ENCODE data around the gene ZNF692.

The ZNF692 gene

DNA sequence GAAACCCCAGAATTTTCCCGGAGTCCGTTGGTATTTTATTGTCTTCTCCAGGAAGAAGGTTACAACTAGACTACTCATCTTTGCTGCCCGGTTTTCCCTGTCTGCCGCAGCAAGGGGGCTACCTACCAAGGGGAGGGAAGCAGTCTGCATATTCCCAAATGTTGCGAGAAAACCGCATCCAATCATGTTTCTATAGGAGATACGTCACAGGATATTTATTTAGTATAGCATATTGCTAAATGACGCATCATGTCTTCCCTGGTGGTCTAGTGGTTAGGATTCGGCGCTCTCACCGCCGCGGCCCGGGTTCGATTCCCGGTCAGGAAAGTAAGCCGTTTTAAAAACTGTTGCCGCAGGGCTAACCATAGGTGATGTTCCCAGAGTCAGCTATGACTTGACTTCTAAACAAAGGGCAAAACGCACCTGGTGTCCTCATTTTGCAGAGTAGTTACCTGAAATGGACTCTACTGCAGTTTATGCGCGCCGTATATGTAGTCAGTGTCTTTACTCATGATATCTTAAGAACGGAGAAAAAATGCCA, 15.2 kb upstream of the ZNF692 start:
- DNase-seq = peak; percentile 78

DNA sequence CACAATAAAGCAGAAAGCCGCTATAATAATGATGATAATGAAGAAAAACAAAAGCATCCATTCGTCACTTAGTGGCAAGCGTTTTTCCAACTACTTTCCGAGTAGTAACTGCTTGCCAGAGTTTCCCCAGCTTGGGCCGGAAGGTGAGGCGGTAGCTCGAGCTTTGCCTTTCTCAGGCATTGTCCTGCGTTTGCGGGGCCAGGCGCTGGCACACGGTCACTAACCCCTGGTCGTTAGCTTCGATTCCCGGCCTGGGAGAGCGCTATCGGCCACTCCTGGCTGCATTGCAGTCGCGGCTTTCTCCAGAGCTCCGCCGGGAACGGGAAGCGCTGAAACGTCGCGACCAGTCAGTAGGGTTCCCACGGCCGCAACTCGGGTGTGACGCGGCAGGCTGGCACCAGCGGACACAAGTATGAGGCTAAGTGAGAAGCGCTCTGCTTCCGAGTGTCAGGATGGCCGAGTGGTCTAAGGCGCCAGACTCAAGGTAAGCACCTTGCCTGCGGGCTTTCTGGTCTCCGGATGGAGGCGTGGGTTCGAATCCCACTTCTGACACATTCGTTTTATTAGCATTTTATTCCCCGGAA, 14.6 kb upstream of the ZNF692 start:
- peak; percentile 90 for DNase-seq

DNA sequence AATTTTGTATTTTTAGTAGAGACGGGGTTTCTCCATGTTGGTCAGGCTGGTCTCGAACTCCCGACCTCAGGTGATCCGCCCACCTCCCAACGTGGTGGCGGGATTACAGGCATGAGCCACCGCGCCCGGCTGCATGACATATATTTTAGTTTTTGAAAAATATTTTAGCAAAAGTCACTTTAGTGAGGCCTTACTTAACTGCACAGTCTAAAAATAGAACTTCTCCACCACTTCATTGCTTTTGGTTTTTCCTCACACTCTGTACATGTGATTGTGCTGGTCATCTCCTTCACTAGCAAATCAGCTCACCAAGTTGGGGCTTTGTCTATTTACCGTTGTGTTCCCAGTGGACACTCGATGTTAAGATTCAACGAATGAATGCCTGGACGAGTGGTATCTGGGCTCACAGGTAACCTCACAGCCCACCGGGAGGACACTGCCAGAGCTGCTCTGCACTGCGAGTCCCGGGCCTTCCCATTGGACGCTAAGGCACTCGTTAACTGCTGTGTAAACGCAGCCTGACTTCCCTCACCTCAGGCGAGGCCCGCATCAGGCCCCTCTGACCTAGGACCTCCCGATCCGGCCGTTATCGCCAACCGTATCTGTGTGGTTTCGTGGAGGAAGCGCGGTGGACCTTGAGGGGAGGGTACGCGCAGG, 14.0 kb upstream of the ZNF692 start:
- no peak for DNase-seq

DNA sequence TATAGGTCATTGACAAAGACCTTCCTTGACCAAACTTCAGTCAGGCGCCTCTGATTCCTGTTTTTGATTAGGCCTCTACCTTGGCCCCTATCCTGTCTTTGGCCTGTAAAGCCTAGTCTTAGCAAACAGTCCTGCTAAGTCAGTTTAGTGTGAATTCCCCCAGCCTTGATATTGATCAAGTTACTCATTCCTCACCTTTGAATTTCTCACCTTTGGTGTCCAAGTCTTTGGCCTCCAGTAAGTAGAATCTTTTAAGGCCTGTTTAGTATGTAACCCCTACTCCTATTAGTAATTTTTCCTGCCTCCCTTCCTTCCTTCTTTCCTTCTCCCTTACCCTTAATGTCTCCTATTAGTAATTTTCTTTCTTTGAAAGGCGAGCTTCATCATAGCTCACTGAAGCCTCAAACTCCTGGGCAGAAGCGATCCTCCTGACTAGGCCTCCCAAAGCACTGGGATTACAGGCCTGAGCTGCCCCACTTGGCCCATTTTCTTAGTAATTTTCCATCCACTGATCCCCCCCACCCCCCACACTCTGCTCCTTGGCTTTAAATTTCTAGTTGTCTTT, 13.0 kb upstream of the ZNF692 start:
- no peak for DNase-seq

DNA sequence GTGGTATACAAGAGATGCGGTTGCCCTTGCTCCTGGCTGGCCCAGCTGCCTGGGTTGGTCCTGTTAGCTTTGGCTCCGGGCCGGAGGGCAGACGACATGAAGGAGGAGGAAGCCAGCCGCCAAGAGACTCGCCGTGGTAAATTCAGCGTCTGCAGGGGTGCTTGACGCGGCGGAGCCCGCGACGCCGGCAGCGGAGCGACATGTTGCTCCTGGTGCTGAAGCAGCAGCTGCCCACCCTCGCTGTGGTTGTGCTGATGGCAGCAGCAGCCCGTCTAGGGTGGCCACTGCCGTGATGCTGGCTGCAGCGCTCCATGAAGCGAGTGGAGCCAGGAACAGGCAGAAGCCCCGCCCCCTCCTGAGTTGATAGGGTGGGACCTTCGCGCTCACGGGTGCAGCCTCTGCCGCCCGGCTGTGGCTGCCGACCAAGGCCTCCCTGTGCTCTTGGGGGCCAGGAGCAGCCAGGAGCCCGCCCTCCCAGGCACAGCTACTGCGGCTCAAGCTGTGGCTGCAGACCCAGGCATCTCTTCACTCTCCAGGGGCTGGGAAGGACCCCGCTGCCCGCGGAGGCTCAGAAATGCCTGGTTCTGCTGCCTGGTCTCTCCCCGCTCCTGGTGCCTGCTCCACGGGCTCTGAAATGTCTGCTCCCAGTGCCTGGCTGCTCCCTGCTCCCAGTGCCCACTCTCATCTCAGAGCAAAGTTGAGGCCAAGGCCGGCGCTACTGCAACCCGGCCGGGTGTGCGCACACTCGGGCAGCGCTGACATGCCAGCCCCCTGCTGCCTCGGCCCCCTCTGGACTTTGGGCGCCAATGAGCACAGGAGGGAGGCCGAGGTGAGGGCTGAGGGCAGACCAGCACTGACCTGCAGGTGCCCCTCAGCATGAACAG, 4.4 kb upstream of the ZNF692 start:
- peak; percentile 81 for DNase-seq

DNA sequence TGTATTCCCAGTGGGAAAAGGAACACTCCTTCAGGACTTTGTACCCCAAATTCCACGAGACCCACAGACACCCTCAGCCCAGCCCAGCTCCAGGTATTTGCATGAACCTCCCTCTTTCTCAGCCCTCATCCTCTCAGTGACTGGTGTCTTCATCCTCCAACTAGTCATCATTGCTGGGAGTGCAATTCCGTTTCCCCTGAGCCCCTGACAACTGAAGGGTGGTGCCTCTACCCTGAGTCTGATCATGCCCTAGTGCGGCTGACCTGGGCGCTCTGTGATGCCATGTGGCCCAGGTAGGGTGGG, 3.8 kb upstream of the ZNF692 start:
- DNase-seq = no peak

DNA sequence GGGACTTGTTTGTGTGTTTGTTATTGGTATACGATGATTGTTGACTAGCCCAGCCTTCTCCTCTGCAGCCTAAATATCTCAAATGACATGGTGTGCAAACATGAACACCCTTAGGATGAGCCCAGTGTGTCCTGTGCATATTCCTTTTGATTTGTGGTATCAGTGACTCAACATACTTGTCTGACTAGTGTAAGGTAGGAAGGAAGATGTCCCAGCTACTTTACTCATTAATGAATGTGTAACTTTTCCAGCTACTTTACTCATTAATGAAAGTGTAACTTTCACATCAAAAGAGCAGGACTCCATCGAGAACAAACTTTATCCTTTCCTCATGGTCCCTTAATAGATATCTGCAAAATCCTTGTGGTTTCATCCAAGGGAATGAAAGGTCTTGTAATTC, 2.7 kb upstream of the ZNF692 start:
- no peak for DNase-seq

DNA sequence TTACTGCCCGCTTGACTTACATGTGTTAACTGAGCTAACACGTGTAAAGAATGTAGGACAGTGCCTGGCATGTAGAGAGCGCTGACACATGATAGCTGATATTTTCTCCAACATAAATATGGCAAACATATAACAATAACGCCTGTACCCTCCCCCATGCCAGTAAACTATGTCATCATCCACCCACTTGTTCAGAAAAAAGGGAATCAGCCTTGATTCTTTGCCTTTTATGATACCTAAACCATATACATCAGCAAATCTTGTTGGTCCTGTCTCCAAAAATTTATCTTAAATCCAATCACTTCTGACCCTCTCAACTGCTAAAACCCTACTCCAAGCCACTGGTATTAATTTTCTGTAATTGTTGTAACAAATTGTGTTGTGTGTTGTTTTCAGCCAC, 1.1 kb upstream of the ZNF692 start:
- no peak for DNase-seq

DNA sequence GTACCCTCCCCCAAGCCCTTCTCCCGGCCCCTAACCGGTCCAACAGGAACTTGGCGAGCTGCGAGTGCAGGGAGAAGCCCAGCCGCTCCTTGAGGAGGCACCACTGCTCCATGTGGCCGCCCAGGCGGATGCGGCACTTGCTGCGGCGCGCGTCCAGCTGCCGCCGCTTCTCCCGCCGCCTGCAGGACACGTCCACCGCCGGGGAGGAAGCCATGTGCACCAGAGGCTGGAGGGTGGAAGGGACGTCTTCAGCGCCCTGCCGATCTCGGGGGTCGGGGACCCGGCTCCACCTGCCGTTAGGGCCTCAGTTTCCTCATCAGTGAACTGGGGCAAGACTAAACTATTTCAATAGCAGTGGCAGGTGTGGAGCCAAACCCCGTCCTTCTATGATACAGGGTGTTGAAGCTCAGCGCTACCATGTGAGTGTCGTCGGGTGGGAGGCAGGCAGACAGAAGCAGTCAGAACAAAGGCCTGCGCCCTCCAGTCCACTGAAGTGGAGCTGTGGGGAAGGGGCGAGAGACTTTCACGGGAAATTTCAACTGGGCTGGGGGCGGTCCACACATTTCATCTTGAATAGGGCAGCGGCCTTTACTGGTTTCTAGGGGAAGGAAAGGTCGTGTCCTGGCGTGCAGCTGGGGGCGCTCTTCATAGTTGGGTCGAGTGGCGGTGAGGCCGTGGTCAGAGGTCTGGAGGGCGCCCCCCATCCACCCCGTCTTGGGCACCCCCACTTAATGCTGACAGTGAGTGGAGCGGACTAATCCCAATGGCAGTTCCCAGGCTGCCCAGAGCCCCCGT, 592 bp downstream of the ZNF692 start:
- DNase-seq = no peak

DNA sequence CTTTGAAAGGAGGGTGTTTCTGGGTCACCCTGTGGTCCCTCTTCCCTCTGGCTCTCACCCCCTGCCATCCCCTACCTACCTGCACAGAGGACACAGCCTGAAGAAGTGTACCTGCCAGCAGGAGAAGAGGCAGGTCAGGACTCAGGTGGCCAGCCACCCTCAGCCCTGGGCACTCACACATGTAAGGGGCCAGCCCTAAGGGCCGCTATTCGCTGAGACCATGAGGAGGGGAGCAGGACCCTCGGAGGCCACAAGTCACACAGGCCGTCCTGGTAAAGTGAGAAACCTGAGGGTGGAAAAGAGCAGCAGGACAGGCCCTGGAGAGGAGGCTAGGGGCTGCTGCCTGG, 1.2 kb downstream of the ZNF692 start:
- no peak for DNase-seq

DNA sequence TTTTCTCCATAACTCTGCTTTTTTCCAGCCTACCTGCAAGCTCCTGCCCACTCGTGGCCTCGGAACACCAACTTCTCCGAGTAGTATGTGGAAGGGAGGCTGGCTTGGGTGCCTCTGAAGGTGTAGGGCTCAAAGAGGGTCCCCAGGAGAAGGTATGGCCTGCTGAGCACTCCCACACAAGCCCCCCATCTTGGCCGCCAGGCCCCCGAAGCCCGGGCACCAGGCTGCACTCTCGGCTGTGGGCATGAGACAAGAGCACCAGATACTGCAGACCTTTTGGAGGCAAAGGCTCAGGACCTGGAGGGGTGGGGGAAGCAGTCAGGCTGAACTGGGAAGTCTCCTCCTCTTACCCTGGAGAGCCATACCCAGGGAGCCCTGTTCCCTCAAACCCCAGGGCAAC, 1.7 kb downstream of the ZNF692 start:
- no peak for DNase-seq

DNA sequence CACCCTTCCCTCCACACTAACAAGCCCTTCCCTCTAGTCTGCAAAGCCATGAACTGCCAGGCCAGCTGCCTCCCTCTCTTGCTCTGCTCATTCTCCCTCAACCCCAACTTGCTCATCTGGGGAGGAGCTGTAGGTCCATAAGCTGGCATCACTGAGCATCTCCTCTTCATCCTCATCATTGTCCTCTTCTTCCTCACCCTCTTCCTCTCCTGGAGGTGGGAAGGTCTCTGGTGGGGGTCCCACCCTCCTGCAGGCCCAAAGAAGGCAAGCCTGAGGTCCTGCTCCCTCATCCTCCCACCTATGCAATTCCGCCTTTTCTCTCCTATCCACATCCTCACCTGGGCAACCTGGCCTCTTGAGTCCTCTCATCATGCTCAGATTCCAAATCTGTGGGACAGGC, 2.7 kb downstream of the ZNF692 start:
- no peak for DNase-seq

DNA sequence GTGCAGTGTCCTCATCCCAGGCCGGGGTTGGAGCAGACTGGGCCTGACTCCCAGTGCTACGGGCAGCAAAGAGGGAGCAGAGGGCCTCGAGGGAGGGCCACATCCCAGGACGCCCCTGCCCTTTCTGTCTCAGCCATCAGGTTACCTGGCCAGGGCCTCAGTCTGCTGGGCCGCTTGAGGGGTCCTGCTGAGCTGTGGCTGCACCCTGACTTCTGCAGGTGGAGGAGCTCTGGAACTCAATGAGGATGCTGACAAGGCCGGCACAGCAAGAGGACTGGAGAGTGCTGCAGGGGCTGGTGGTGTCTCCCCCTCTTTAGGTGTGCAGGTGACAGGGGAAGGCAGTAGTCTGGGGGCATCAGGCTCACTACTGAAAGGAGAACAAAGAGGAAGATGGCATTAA, 3.3 kb downstream of the ZNF692 start:
- no peak for DNase-seq

DNA sequence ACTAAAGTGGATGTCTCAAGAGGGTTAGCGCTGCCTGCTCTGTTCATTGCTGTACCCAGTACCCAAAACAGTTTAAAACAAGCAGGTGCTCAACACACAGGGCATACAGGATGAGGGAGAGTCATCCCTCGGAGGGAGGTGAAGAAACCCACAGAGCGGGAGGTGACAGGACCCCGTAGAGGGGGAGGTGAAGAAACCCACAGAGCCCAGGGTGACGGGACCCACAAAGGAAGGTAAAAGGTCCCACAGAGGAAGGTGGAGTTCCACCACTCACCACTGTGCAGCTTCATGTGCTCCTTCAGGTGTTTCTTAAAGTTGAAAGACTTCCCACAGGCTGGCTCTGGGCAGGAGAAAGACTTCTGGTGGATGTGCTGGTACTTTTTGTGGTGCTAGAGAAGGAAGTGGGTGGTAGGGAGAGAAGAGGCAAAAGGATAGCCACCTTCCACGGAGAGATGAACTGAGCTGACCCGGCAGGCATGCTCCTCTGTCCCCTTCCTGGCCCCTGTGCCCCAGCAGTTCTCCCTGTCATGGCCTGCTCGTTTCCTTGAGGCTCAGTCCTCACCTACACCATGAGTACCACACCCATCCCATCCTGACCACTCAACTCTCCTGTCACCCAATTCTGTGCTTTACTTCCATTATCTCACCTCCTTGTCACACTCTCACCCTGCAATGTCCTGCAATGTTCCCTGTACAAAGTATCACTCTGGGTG, 5.1 kb downstream of the ZNF692 start:
- peak; percentile 59 for DNase-seq

DNA sequence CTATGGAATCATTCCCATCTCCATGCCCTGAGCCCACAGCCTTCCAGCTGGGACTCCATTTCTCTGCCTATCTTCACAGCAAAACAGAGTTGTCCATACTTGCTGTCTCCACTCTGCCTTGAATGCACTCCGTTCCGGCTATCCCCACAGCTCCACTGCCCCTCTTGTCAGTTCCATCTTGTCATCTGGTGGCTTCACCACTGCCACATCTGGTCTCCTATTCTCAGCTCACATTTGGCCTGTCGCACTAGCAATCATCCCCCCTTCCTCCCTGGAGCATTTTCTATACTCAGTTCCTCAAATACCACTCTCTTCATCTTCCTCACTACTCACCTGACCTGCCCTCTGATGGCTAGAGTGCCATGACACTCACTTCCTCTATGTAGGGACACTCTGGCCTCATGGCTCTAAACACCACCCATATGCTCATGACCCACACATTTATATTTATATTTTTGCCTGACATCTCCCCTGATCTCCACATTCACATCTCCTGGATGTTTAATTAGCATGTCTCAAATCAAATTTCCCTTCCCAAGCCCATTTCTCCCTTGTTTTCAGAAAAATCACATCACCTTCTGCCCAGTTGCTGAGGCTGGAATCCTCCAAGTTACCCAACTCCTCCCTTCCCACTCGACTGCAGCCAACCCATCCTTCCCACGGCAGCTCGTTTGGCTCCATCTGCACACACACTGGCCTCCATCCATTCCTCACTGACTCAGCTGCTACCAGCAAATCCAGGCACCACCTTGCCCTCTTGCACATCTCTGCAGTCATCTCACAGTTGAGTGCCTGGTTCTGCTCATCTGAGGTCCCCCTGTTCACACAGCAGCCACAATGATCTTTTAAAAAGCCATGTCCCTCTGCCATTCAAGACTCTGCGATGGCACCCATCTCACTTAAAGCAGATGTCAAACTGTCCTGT, 6.1 kb downstream of the ZNF692 start:
- no peak for DNase-seq

DNA sequence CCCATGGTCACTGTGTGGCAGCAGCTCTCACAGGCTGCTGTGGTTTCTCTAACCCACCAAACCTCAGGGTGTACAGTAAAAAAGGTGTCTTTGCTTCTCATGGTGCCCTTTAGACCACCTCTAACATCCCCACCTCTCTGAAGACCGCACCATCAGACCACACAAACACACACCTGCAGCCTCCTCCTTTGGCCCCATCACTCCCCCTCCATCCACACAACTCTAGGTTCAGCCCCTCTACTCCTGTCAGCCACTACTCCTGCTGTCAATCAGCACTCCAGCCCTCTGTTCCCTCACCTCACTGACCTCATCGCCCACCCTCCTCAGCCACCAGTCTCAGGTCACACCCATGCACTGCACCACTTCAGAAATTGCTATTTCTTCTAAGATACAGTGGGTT, 7.5 kb downstream of the ZNF692 start:
- no peak for DNase-seq

DNA sequence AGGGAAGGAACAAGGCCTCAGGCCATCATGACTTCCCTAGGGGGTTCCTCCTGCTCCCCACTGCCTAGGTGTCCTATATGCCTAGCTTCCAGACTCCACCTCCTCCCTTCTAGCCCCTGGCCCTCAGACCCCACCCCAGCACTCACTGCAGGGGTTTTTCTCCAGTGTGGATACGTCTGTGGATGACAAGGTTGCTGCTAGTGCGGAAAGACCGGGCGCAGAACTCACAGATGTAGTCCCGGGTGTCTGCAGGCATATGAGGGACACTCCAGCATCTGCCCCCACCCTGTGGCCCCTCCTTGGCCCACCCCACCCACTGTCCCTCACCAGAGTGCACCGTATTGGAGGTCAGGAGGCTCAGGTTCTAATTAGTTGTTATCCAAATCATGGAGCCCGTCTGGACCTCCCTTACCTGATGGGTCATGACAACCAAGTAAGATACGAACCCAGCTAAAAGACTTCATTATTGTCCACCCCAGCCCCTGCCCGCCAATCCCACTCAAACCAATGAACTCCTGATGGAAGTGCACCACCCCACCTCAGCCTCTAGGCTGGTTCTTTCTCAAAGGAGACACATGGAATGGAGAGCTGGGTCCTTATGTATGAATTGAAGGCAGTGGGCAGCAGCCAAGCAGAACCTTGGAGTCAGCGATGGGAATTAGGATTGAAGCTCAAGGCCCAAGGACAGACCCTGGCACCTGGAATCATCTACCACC, 8.2 kb downstream of the ZNF692 start:
- DNase-seq = no peak

DNA sequence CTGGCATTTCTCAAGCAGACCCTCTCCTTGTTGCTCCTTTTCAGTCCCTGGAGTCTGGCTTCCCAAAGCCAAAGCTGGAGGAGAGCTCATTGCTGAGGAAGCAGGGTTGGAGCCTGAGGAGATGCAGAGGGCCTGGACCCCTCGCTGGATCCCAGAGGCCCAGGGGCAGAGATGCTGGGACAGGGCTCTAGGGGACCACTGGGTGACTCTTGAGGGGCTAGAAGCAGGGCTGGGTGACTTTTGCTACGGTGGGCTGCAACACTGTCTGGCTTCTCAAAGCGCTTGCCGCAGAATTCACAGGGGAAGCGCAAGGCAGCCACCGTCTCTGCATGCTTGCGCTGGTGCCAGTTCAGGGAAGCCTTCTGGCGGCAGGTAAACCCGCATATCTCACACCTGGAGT, 8.8 kb downstream of the ZNF692 start:
- DNase-seq = no peak

DNA sequence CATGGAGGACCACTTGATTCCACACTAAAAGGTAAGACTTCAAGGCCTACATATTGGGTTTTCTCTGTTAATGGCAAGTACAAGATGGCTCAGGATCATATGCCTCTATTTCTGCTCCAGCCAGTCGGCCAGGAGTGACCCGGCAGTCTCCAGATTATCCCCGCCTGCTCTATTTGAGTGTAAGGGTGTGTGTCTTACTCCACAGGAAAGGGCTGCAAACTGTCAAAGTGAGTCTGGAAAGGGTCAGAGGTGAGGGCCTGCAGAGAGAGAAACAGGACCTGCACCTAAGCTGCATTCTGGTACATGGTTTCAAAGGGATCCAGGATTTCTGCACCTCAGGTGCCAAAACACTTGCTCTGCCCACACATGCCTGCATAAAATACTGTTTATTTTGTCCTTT, 9.2 kb downstream of the ZNF692 start:
- no peak for DNase-seq

DNA sequence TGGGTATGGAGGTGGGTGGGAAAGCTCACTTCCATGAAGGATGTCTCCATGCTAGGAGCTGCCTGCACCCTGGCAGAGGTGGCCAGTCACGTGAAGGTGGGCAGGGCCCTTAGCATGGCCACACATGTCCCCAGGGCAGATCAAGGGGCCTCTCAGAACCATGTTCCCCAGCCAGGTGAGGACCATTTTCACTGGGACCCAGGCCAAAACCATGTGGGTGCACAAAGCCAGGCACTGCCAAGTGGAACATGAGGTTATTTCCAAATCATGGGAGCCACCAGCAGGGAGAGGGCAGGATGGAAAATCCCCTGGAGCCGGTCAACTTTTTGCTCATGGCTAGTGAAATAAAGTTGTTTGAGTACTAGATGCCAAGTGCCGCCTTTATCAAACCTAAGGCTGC, 9.7 kb downstream of the ZNF692 start:
- no peak for DNase-seq

DNA sequence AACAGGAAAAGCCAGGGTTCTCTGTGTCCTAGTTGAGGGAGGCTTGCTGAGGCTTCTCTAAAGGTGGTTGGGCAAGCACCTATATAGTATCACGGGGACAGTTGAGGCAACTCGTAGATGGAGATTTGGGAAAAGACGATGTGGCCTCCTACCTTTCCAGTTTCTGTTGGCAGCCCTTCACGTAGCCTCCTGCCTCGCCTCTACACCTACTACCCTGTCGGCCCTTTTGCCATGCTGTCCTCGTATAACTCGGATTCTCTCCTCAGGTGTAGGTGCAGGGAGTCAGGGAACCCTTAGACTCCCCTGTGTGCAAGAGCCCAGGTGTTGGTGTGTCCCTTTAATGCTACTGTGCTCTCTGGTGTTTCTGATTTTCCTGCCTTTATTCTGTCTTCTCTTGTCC, 10.3 kb downstream of the ZNF692 start:
- no peak for DNase-seq
